Activated effector memory CD4-positive, alpha-beta T cell treated with Interleukin-2 at 50 U/mL for 16 hours (primary cell): ENCODE data around the gene MME.
"Not testable (repeated sequence)": the region's sequence is repeated elsewhere in the genome, so short reads cannot be mapped to it uniquely, and the experiment has no call there.

Experiments
- DNase-seq: peaks from one replicate; pipeline ENCODE4 v3.0.0-alpha.2; 2020

Gene MME

GRCh38 chr3:155194973-155195957, 115.1 kb downstream of the MME start:
- DNase-seq = no peak

GRCh38 chr3:155196131-155197021, 116.3 kb downstream of the MME start:
- DNase-seq = no peak

- no peak for DNase-seq
These were observed 117.7 kb downstream of the MME start for GRCh38 chr3:155197786-155198185.

- DNase-seq = no peak
These were observed 122.5 kb downstream of the MME start for GRCh38 chr3:155202626-155203025.

GRCh38 chr3:155204851-155205250, 124.7 kb downstream of the MME start:
- DNase-seq = no peak

GRCh38 chr3:155208183-155208800, 128.2 kb downstream of the MME start:
- DNase-seq = no peak

GRCh38 chr3:155210736-155211135, 130.6 kb downstream of the MME start:
- no peak for DNase-seq

GRCh38 chr3:155211266-155211665, 131.1 kb downstream of the MME start:
- DNase-seq = no peak

- DNase-seq = no peak
These were observed 131.8 kb downstream of the MME start for GRCh38 chr3:155211940-155212339.

GRCh38 chr3:155216007-155216406, 135.9 kb downstream of the MME start:
- DNase-seq = not testable (repeated sequence)

GRCh38 chr3:155217591-155217990, 137.5 kb downstream of the MME start:
- DNase-seq = no peak

- DNase-seq = no peak
These were observed 138.3 kb downstream of the MME start for GRCh38 chr3:155218462-155218861.

- no peak for DNase-seq
These were observed 139.0 kb downstream of the MME start for GRCh38 chr3:155219106-155219505.

GRCh38 chr3:155225417-155225816, 145.3 kb downstream of the MME start:
- DNase-seq = no peak

GRCh38 chr3:155227141-155227540, 147.0 kb downstream of the MME start:
- no peak for DNase-seq

GRCh38 chr3:155228676-155229075, 148.6 kb downstream of the MME start:
- DNase-seq = no peak

- DNase-seq = no peak
These were observed 149.0 kb downstream of the MME start for GRCh38 chr3:155229086-155229485.

GRCh38 chr3:155230382-155230781, 150.3 kb downstream of the MME start:
- no peak for DNase-seq

- DNase-seq = no peak
These were observed 151.7 kb downstream of the MME start for GRCh38 chr3:155231792-155232191.

- no peak for DNase-seq
These were observed 152.5 kb downstream of the MME start for GRCh38 chr3:155232605-155233004.

- no peak for DNase-seq
These were observed 153.1 kb downstream of the MME start for GRCh38 chr3:155233213-155233612.
